Stimulated activated CD4-positive, alpha-beta T cell treated with anti-CD3 and anti-CD28 coated beads, Interleukin-2, amount 100 ng/mL, for 24 hours (primary cell): ENCODE results near the gene CCDC12.

Experiments used
- DNase-seq, 2 donors: peaks; one replicate each; pipeline ENCODE4 v3.0.0-alpha.2; 2020

CCDC12 gene

GRCh38 chr3:46903341-46904302 lies 72.9 kb downstream of the CCDC12 start:
- no peak for DNase-seq

- no peak for DNase-seq
These were observed 74.3 kb downstream of the CCDC12 start for GRCh38 chr3:46902188-46902631.

- no peak for DNase-seq
These were observed 74.9 kb downstream of the CCDC12 start for GRCh38 chr3:46901591-46902187.

DNA sequence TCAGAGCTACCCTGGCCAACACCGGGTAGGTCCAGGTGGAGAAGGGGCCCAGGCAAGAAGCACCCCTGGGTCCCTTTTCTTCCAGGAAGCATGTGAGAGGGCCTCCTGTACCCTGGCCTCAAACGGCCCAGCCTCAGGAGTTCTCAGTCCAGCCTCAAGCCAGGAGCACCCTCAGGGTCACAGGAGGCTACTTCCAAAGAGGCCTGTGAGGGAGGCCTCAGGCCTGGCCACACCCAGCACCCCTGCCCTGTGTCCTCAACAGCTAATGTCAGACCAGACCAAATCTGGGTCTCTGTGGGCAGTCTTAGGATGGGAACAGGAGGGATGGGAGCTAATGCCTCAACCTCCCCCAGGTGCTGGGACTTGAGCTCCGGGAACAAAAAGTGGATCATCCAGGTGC lies 75.5 kb downstream of the CCDC12 start:
- DNase-seq, result no peak

DNA sequence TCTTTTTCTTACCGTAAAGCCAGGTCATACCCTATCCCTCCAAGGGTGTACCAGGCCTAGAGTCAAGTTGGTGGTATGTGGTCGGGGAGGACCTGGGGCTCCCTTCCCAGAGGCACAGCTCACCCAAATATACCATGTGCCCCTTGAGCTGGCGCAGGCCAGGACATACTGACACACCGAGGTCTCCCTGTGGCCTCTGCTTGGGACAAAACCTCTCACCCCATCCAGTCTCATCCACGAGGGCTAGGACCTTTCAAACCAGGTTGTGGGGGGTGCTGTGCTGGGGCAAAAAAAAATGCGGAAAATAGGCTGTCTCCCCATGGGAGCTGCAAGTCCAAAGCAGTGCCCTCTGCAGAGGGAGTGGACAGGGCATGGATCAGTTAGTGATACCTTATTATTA lies 76.2 kb downstream of the CCDC12 start:
- DNase-seq, result no peak

GRCh38 chr3:46900007-46900292 lies 76.6 kb downstream of the CCDC12 start:
- DNase-seq, result no peak

GRCh38 chr3:46899151-46900006 lies 77.2 kb downstream of the CCDC12 start:
- DNase-seq, result no peak

- no peak for DNase-seq
These were observed 78.0 kb downstream of the CCDC12 start for GRCh38 chr3:46898321-46899150.

DNA sequence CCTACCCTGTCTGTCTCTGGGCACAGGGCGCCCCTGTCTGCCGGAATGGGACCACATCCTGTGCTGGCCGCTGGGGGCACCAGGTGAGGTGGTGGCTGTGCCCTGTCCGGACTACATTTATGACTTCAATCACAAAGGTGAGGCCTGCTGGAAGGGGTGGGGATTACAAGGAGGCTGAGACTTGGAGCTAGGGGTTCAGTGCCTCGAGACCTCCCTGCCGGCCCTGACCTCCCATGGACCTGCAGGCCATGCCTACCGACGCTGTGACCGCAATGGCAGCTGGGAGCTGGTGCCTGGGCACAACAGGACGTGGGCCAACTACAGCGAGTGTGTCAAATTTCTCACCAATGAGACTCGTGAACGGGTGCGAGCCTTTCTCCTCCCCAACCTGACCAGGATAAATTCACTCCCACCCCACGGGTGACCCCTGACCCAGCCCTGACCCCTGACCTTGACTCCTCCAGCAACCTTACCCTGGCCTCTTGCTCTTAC lies 78.7 kb downstream of the CCDC12 start:
- DNase-seq, result no peak

- no peak for DNase-seq
These were observed 79.5 kb downstream of the CCDC12 start for GRCh38 chr3:46897031-46897430.

- no peak for DNase-seq
These were observed 80.2 kb downstream of the CCDC12 start for GRCh38 chr3:46896386-46896785.

- no peak for DNase-seq
These were observed 80.8 kb downstream of the CCDC12 start for GRCh38 chr3:46895761-46896160.

DNA sequence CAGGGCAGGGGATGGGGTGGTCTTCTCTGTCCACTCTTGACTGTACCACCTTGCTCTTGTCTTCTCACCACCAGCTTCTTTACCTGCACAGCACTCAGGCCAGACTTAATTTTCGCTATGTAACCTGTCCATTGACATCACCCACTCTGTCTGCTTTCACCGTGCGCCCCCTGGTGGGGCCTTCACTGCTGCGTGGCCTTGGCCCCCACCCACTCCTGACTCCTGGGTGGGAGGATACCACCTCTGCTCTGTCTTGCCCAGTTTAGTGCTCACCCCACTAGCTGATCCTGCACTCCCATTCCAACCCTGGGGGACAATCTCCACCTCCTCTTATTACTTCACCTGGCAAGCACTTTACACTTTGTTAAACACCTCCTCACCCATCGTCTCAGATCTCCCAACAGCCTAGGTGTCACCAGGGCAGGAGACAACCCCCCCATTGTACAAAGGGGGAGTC lies 81.3 kb downstream of the CCDC12 start:
- peak; percentile 86 for DNase-seq

DNA sequence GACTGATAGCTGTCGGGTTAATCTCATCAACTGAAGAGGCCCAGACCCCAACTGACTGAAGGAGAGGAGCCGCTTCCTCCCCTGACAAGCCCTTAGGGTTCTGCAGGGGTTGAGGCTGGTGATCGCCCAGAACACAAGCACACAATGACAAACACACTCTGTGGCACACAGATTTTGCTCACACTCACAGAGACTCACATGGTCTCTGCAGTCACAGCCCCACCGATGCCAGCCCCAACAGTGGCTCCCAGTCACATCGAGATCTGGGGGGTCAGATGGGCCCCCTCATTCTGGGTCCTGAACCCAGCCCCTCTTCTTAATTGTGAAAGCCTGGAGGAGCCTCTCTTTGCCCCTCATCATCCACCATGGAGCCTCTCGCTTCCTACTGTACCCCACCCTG lies 82.3 kb downstream of the CCDC12 start:
- DNase-seq, result no peak

- DNase-seq, result no peak
These were observed 82.8 kb downstream of the CCDC12 start for GRCh38 chr3:46893763-46894162.

- no peak for DNase-seq
These were observed 83.3 kb downstream of the CCDC12 start for GRCh38 chr3:46893146-46893748.

DNA sequence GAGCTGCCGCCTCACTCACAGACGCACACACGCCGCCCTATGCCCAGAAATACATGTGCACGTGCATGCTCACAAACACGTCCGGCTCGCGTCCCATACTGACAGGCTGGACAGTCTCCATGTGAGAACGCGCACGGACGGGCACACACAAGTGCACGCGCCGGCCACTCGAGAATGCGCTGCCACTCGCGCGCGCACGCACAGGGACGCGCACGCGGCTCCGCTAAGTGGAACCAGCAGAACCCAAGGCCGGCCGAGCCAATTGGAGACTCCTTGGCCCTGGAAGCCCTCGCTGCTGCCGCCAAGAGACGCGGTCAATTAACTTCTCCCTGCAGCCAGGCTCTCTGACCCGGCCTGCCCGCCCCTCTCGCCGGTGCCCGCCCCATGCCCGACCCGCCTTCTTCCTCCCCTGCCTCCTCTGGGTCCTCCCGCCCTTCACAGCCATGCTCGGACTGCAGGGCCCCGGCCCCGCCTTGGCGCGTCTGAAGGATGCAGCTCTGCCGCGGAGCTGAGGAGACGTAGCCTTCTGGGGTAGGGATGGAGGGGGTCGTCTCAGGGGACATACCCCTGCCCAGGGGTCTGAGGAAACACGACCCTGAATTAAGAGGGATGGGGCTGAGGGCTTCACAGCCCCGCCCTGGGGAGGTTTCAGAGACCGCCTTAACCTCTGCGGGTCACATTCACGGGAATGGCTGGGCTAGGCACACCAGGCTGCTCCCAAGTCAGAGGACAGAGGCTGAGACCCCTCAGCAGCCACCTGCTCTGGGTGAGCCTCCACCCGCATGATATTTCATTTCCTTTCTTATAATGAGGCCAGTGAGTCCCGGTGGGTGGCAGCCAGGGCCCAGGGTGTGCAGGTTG lies 84.0 kb downstream of the CCDC12 start:
- peak in 1 of 2 donors; percentile 26 for DNase-seq

DNA sequence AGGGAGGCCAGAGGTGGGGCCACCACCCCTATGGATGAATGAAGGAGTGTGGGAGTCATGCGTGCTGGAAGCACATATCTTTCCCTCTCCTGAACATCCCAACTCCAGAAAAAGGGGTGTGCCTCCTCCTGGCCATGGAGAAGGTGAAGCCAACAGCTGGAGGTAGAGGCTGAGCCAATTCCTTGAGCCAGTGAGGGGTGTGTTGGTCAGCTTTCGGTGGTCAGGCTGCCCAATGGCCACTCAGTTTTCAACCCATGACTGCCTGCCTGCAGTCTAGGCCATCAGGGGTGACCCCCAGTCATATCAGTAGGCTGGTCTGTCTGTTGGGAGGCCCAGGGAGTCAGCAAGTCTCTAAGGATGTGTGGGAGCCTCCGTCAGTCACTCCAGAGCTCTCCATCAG lies 85.4 kb downstream of the CCDC12 start:
- no peak for DNase-seq

GRCh38 chr3:46890132-46890531 lies 86.4 kb downstream of the CCDC12 start:
- DNase-seq, result no peak

- no peak for DNase-seq
These were observed 87.0 kb downstream of the CCDC12 start for GRCh38 chr3:46889381-46890110.
